GM12801 (cell line): ENCODE data around the gene EHD2.

Experiments
- TF ChIP-seq, protein P1 (sequence below): IDR thresholded peaks from one replicate; pipeline ENCODE4 v1.5.1; 2011; ENCODE audit warnings: control low read depth; ENCODE audit not compliant: insufficient read length; ENCODE audit errors: extremely low read depth

Gene EHD2

DNA sequence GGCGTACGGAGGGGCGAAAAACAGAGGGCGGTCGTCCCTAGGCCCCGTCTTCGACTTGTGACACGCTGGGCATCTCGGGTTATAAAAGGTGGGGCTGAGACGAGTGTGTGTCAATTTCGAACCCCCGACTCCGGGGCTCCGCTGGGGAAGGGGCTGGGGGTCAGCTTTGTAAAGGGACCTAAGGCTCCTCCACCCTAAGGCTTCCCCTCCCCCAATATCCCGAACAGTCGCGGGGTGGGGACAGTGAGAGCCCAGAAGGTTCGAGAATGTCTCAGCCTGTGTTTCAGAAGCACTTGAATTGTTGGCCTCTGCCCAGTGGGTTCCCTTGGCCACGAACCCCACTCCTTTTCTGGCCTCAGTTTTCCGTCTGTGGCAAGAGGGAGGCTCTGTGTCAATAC is 65.7 kb downstream of the EHD2 start:
- TF ChIP-seq, protein P1, sequence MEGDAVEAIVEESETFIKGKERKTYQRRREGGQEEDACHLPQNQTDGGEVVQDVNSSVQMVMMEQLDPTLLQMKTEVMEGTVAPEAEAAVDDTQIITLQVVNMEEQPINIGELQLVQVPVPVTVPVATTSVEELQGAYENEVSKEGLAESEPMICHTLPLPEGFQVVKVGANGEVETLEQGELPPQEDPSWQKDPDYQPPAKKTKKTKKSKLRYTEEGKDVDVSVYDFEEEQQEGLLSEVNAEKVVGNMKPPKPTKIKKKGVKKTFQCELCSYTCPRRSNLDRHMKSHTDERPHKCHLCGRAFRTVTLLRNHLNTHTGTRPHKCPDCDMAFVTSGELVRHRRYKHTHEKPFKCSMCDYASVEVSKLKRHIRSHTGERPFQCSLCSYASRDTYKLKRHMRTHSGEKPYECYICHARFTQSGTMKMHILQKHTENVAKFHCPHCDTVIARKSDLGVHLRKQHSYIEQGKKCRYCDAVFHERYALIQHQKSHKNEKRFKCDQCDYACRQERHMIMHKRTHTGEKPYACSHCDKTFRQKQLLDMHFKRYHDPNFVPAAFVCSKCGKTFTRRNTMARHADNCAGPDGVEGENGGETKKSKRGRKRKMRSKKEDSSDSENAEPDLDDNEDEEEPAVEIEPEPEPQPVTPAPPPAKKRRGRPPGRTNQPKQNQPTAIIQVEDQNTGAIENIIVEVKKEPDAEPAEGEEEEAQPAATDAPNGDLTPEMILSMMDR: no peak

DNA sequence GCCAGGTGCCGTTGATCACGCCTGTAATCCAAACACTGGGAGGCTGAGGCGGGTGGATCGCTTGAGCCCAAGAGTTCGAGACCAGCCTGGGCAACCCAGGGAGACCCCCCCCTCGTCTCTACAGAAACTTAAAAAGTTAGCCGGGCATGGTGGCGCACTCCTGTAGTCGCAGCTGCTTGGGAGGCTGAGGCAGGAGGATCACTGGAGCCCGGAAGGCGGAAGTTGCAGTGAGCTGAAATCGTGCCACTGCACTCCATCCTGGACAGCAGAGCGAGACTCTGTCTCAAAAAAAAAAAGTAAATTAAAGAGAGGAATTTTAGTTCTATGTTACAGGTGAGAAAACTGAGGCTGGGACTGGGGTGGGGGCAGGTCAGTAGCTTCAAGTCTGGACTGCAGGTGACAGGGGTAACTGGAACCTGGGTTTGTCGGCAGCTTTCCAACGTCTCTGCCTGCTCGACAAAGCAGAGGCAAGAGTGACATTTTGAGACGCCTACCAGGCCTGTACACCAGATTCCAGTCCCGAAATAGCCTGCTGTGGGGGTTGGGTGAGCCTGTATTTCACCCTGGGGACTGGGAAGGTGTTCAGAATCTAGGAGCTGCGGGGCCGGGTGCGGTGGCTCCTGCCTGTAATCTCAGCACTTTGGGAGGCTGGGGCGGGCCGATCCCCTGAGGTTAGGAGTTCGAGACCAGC is 66.4 kb downstream of the EHD2 start:
- TF ChIP-seq, protein P1: no peak

DNA sequence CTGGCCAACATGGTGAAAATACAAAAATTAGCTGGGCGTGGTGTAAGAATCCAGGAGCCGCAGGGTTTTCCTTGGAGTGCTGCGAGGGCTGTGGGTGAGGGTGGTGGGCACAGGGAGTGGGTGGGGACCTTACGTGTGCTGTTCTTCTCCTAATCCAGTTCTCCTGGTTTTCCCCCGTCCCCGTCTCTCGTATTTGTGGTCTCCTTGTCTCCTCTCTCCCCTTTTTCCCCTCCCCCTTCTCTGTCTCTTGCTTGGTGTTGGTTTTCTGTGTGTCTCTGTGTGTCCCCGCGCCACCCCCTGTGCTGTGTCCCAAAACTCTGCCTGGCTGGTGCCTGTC is 67.0 kb downstream of the EHD2 start:
- TF ChIP-seq, protein P1: no peak

DNA sequence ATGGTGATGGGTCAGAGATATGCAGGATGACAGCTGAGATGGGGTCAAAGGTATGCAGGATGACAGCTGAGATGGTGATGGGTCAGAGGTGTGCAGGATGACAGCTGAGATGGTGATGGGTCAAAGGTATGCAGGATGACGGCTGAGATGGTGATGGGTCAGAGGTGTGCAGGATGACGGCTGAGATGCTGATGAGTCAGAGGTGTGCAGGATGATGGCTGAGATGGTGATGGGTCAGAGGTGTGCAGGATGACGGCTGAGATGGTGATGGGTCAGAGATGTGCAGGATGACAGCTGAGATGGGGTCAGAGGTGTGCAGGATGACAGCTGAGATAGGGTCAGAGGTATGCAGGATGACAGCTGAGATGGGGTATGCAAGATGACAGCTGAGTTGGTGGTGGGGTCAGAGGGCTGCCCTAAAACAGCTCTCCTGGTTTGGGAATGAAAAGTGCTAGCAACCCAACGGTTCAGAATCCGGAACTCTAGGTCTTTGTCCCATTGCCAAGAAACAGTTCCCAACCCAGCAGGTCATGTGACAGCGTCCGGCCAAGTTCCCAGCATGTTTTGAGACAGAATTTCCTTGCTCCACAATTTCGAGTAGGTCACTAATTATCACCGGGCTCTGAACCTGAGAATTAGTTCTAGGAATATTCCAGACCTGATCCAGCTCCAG is 68.5 kb downstream of the EHD2 start:
- TF ChIP-seq, protein P1: no peak

DNA sequence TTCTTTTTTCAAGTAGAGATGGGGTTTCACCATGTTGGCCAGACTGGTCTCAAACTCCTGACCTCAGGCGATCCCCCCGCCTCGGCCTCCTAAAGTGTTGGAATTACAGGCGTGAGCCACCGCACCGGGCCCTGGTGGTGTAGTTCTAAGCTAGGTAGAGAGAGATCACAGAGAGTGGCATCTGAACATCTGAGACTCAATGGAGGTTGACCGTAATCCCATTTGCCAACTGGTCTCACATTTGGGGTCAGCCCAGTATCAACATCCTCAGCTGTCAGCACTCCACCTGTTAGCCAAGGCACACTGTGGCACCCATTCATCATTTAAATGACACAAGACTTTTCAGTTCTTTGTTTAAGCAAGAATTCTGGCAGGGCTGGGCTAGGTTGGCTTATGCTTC is 73.3 kb downstream of the EHD2 start:
- TF ChIP-seq, protein P1: no peak

DNA sequence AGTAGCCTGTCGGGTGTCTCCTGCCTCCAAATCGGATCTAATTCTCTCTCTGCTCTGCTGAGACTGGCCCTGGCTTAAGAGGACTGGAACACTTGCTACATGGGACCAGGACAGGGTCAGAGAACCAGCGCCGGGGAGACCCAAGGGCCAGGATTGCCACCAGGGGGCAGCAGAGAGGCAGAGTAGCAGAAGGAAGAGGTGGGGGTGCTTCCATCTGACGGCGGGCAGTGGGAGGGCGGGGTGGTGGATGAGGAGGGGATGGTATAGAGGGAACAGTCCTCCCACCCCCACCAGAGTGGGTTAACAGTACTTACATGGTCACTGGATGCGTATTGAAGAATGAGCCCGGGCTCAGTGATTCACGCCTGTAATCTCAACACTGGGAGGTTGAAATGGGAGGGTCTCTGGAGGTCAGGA is 77.2 kb downstream of the EHD2 start:
- TF ChIP-seq, protein P1: no peak

DNA sequence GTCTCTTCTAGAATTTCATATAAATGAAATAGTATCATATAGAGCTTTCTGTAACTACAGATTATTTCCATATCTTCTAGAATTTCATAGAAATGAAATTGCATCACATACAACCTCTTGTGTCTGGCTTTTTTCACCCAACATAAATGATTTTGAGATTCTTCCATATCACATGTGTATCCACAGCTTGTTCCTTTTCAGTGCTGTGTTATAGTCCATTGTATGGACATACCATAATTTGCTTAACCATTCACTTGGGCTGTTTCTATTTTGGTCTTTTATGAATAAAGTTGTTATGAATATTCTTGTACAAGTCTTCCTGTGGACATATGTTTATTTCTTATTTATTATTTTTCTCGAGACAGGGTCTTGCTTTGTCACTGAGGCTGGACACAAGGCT is 79.4 kb downstream of the EHD2 start:
- TF ChIP-seq, protein P1: no peak
